ENCODE data around the gene KY.
"Not testable (repeated sequence)": the region's sequence is repeated elsewhere in the genome, so short reads cannot be mapped to it uniquely, and the experiment has no call there.

KY gene

GRCh38 chr3:134602440-134602814, 48.4 kb downstream of the KY start:
- DNase-seq (ENCODE audit: low read depth) = no peak

DNA sequence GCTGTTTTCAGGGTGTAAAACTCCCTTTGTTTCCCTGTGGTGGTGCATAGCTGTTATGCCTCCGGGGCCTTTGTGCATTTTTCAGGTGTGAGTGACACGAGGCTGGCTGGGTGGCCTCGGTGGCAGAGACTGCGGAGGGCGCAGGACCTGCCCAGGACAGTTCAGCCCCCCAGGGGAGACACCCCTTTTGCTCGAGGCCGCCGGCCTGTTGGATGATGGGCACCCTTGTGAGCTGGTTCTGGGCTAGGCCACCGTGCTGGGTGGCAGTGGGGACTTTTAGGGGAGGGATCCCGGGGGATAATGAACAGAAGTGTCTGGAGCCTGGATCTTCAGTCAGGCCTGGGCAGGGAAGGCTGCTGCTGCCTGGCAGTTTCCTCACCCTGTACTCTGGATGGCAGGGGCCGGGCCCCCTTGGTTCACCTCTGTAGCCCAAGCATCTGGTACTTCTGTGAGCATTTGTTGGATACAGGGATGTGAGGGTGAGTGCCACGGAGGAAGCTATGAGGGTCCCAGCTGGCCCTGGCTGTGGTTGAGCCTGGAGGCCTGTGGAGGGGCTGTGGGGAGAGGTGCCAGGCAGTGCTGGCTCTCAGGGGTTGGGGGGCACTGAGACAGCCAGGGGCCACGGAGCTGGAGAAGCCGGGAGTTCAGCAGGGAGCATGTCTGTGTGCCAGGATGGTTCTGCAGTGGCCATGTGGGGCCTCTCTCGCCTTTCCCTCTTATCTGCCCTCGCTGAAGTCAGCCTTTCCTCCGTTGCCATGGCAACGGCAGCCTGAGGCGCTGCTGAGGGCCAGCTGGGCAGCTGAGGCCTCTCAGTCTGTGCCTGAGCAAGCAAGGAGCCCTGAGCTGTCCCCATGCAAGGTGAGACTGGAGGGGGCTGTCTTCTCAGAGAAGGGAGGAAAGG, 49.0 kb downstream of the KY start:
- DNase-seq (ENCODE audit: low read depth) = peak; percentile 52

- DNase-seq (ENCODE audit: low read depth) = peak; percentile 73
These were observed 49.9 kb downstream of the KY start for GRCh38 chr3:134600685-134601463.

- no peak for DNase-seq (ENCODE audit: low read depth)
These were observed 50.6 kb downstream of the KY start for GRCh38 chr3:134600206-134600605.

DNA sequence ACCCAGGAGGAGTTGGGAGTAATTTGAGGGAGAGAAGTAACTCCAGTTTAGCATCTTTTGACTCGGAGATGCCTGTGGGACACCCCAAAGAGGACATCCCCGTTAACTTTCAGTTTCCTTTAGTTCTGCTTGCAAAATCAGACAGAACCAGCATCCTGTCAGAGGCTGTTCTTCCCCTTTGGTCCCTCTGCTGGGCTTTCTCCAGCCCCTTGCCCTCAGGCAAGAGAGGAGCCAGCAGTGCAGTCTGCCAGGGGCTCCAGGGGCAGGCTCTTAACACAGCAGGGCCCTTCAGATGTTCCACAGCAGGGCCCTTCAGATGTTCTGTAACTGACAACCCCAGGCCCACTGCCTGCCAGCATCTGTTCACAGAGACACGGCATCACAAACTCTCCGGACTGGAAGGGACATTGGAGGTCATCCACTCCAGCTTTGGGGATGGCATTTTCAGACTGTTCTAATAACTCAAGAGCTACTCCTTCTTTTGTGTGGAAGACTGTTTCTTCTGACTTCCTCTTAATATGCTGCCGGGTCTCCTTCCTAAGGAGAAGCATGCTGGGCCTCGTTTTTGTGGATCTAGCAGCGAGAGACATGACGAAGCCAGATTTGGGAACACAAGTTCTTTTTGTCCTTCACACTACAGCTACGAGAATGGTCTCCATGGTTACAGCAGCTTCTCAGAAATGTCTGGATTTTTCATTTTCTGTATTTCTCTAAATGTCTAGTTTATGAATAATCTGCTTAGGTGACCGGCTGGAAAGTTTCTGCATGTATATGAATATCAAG, 51.9 kb downstream of the KY start:
- no peak for DNase-seq (ENCODE audit: low read depth)

DNA sequence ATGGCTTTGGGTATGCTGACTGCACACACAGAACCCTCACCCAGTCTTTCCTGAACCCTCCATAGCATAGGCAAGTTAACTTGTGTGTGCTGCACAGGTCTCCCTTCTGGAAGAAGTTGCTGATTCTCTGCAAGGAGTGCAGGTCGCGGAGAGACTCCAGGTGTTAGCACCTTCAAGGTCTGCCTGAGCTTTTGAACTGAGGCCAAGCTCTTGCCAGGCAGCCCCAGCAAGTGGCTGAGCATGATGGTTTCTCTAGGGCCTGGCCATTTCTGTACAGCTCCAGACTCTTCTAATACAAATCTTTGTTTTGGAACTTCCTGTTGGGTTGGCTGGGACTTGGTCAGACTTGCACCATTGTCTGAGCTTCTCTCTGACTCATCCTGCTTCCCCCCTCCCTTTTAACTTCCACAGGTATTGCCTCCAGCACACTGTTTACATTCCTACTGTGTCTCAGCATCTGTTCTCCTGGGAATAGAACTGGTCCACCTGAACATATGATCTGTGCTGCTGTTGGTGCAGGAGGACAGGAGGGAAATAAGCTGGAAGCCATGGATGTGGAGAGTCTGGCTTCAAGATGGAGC, 53.3 kb downstream of the KY start:
- DNase-seq (ENCODE audit: low read depth) = no peak

DNA sequence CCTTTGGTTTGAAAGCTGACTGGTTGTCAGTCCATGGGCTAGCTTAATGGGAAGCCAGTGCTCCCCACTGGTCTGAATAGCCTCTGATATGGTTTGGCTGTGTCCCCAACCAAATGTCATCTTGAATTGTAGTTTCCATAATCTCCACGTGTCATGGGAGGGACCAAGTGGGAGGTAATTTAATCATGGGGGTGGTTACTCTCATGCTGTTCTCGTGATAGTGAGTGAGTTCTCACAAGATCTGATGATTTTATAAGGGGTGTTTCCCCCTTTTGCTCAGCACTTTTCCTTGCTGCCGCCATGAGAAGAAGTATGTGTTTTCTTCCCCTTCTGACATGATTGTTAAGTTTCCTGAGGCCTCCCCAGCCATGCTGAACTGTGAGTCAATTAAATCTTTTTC, 55.8 kb downstream of the KY start:
- not testable (repeated sequence) for DNase-seq (ENCODE audit: low read depth)

DNA sequence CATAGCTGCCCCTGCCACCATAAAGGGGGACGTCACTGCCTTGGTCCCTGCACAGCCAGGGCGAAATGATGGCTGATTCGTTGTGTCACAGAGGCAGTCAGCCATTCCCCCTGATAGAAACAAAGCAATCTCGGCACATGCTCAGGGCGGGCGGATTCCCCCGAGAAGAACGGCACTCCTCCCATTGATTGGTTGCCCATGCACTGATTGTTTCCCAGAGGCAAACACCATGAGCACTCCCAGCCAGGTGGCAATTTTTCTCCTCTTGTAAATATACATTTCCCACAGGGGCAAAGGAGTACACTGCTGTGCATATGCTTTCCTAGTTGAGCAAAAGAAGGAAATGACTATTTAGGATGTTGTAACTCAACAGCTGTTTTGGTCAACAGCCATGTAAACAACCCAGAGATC, 56.5 kb downstream of the KY start:
- DNase-seq (ENCODE audit: low read depth) = no peak

DNA sequence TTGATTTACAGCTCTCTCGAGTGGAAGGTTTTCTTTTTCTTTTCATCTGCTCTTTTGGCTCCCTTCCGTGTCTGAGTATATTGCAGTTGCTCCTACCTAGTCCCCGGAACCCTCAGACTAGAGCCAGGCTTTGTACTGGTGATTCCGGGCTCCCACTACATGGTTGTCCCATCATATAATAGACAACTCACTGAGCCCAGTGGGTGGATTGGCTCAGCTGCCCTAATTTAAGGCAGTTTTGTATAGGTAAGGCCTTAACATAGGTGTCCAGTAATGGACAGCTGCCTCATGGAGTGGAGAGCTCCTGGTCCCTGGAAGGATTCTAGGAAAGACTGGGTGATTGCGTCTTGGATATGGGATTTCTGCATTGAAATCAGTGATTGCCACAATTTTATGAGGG, 58.0 kb downstream of the KY start:
- DNase-seq (ENCODE audit: low read depth) = no peak

DNA sequence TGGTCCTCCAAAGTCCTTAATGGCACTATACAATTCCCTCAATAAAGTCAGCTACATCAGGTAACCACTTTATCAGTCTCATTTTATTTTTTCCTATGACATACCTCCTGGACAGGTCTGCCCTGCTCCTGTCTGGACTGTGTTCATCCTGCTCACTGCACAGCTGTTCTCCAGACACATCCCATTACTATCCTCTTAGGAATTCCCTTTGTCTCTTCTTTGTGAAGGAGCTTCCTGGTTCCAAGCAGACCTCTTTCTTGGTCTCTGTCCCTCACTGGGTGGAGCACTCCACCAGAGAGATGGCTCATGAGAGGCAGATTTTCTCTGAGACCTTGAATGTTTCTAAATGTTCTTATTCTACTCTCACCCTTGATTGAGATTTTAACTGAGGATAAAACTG, 60.1 kb downstream of the KY start:
- no peak for DNase-seq (ENCODE audit: low read depth)

GRCh38 chr3:134579141-134579665, 71.6 kb downstream of the KY start:
- no peak for DNase-seq (ENCODE audit: low read depth)

DNA sequence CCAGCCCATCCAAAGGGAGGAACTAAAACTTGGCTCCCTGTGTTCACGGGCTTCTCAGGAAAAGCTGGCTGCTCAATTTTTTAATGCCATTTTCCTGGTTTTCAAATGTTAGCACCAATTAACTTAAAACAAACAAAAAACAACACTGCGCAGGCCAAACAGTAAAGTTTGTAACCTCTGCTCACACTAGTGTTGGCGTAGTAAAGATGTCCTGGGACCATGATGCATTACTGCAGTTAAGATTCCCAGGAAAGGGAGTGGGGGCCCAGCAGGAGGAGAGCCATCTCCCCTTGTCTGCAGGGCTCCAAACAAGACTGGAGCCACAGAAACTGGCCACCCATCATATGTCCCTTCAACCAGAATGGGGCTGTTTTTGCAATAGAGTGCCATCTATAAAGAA, 74.0 kb downstream of the KY start:
- no peak for DNase-seq (ENCODE audit: low read depth)

DNA sequence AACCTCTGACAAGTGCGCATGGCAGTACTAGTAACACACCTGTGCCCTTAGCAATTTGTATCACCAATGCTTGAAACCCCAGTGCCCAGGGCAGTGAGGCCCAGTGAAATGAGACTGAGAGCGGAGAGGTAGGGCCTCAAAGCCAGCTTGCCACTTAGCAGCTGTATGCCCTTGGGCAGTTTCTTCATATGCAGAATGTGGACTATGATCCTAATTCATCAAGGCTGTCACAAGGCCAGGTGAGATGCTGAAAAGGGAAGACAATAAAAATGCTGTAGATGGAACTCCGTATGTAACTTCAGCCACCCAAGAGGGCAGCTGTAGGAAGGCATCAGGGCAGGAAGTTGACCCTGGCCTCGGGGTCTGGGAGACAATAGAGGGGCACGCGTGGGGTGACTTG, 74.4 kb downstream of the KY start:
- no peak for DNase-seq (ENCODE audit: low read depth)

DNA sequence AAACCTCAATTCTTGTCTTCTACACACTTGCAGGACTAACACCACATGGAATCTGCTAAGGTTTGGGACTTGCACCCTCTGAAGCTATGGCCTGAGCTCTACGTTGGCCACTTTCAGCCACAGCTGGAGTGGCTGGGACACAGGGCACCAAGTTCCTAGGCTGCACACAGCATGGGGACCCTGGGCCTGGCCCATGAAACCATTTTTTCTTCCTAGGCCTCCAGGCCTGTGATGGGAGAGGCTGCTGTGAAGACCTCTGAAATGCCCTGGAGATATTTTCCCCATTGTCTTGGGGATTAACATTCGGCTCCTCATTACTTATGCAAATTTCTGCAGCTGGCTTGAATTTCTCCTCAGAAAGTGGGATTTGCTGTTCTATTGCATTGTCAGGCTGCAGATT, 80.9 kb downstream of the KY start:
- not testable (repeated sequence) for DNase-seq (ENCODE audit: low read depth)

DNA sequence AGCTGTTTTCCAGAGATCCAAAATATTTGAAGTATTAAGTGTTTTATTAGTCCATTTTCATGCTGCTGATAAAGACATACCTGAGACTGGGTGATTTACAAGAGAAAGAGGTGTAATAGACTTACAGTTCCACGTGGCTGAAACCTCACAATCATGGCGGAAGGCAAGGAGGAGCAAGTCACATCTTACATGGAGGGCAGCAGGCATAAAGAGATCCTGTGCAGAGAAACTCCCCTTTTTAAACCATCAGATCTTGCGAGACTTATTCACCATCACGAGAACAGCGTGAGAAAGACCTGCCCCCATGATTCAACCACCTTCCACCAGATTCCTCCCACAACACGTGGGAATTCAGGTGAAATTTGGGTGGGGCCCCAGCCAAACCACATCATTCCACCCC, 82.0 kb downstream of the KY start:
- no peak for DNase-seq (ENCODE audit: low read depth)

- DNase-seq (ENCODE audit: low read depth) = no peak
These were observed 83.2 kb downstream of the KY start for GRCh38 chr3:134567605-134568004.

GRCh38 chr3:134564991-134565390, 85.8 kb downstream of the KY start:
- DNase-seq (ENCODE audit: low read depth) = no peak

- DNase-seq (ENCODE audit: low read depth) = no peak
These were observed 87.2 kb downstream of the KY start for GRCh38 chr3:134563601-134564000.

- no peak for DNase-seq (ENCODE audit: low read depth)
These were observed 88.8 kb downstream of the KY start for GRCh38 chr3:134562055-134562454.

DNA sequence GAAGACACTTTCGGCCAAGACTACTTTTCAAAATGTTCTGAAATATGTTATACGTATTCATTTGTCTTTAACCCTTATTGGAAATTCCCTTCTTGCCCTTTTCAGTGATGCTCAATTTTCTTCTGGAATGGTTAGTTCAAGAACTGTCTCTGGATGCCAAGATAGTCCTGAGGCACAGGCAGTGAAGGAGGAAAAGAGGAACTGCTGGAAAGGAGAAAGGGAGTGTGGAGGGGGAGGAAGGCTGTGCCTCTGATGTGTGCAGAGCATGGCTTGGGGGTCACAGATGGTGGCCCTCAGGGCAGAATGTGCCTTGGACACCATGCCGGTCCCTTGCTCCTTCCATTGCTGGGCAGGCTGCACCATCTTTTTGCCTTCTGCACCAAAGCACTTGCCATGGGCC, 91.2 kb downstream of the KY start:
- no peak for DNase-seq (ENCODE audit: low read depth)

Data from ELR (cell line).